ENCODE results near the gene MMP24. TPM values are rescaled to one million over a fixed set of nuclear protein-coding genes. Genes with fewer than 3 reads are reported as not detected.

MMP24 gene
- total and polyA plus RNA-seq, 8 donors = 0.15 to 6.2 (median 1.6) TPM; not detected in 2

DNA sequence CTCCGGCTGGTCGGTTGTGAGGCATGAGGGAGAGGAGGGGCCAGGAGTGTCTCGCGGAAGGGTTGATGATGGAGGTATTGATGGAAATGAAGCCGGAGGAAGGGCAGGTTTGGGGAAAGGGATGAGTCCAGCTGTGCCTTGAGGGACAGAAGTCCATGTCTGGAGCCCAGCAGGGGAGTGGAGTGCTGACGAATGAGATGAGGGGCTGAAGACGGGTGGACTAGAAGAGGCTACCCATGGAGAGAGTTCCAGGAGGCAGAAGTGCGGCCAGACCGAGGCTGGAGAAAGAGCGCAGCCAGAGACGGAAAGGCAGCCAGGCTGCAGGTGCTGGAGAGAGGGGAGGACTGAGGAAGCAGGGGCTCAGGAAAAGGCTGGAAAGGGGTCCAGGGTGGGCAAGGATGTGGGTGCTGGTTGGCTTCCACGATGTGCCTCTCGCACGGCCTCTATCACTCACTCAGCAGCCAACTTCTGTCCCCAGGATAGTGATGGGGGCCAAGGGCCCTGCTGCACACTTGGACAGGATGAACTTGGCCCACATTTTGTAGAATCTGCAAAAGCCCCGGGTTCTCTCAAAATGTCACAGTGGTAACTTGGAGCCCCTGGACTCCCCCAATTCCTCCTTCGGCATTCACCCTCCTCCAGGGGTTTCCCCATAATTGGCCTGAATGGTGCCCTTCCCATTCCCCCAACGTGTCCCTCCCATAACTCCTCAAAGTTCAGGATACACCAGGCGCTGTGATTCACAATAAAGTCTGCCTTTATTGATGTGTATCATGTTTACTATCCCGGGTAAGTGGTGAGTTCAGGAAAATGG is 58.7 kb downstream of the MMP24 start:
- H3K4me3 ChIP-seq = peak overlapping the region; percentile 62 to 96 (median 90)
- H3K27ac ChIP-seq = peak overlapping the region; percentile 80 to 91 (median 88)
- H3K36me3 ChIP-seq = peaks cover 11 to 28% (median 21%) of the 10 kb centered on the region in 4 donors
- peaks cover 11 to 40% (median 37%) of the 10 kb centered on the region in 4 donors for H3K4me1 ChIP-seq
- 42 to 50% (median 45%) methylated on average over 19 of the region's 19 CpGs for WGBS, 5 donors
- no peak for DNase-seq
- H3K27me3 ChIP-seq = no peaks in the 10 kb centered on the region
- TF ChIP-seq POLR2AphosphoS5 (IDR thresholded peaks at IDR 0.05) (no peak), POLR2A (IDR thresholded peaks at IDR 0.05) (no peak), CTCF (IDR thresholded peaks at IDR 0.05) (no peak)
- intact Hi-C loops (cut with DNase I; ENCODE audit: low total_unique reads) = no loop called here
- H3K9me3 ChIP-seq = no peaks in the 10 kb centered on the region

- DNase-seq = no peak
- Histone ChIP-seq H3K9me3 (no peaks in the 10 kb centered on the region), H3K27me3 (no peaks in the 10 kb centered on the region), H3K4me3 (no peak overlapping the region), H3K36me3 (peaks cover 5 to 23% (median 16%) of the 10 kb centered on the region in 4 donors), H3K27ac (no peak overlapping the region), H3K4me1 (peaks cover 11 to 38% (median 33%) of the 10 kb centered on the region in 4 donors)
- WGBS, 5 donors = 77 to 87% (median 83%) methylated on average over 5 of the region's 5 CpGs
- TF ChIP-seq EP300 (IDR thresholded peaks at IDR 0.05) (no peak), POLR2A (IDR thresholded peaks at IDR 0.05) (no peak), POLR2AphosphoS5 (IDR thresholded peaks at IDR 0.05) (no peak), CTCF (IDR thresholded peaks at IDR 0.05) (no peak)
- intact Hi-C loops (cut with DNase I; ENCODE audit: low total_unique reads) = no loop called here
These were observed 59.3 kb downstream of the MMP24 start for GRCh38 chr20:35285806-35286076.

GRCh38 chr20:35286077-35286898 is 59.8 kb downstream of the MMP24 start:
- peaks cover 11 to 38% (median 32%) of the 10 kb centered on the region in 4 donors for H3K4me1 ChIP-seq
- intact Hi-C loops (cut with DNase I; ENCODE audit: low total_unique reads) = no loop called here
- no peak overlapping the region for H3K4me3 ChIP-seq
- WGBS, 5 donors = 81 to 83% (median 82%) methylated on average over 8 to 12 of the region's 12 CpGs
- H3K27ac ChIP-seq = no peak overlapping the region
- TF ChIP-seq POLR2AphosphoS5 (IDR thresholded peaks at IDR 0.05) (no peak), CTCF (IDR thresholded peaks at IDR 0.05) (no peak), EP300 (IDR thresholded peaks at IDR 0.05) (no peak), POLR2A (IDR thresholded peaks at IDR 0.05) (no peak)
- no peaks in the 10 kb centered on the region for H3K9me3 ChIP-seq
- DNase-seq = no peak
- peaks cover 3 to 17% (median 14%) of the 10 kb centered on the region in 4 donors for H3K36me3 ChIP-seq
- H3K27me3 ChIP-seq = no peaks in the 10 kb centered on the region

DNA sequence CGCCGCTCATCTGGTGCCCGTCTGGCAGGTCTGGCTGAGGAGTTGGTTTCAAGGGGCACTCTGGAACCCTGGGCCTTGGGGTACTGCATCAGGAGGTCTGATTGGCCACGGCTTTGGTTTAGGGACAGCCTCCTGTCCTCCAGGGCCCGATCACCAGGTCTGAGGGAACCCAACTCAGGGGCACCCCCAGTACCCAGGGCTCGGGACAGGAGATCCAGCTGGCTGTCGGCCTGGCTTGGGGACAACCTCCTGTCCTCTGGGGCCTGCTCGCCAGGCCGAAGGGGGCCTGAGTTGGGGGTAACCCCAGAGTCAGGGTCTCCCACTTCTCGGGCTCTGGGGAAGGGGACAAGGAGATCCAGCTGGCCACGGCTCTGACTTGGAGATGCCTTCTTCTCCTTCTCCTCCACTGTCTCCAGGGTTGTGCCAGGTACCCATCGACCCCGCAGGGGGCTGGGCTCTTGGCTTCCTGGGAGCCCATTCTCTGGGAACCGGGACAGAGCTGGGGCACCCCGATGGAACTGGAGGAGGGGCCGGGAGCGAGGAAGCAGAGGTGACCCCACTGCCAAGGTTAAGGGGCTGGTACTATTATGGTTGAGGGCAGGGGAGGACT is 60.5 kb downstream of the MMP24 start:
- Histone ChIP-seq H3K4me1 (peaks cover 11 to 33% (median 28%) of the 10 kb centered on the region in 4 donors), H3K27ac (no peak overlapping the region), H3K9me3 (no peaks in the 10 kb centered on the region), H3K36me3 (peaks cover 3 to 10% (median 7%) of the 10 kb centered on the region in 4 donors), H3K27me3 (peaks cover 0 to 4% (median 0%) of the 10 kb centered on the region in 3 donors), H3K4me3 (no peak overlapping the region)
- WGBS, 5 donors = 89 to 93% (median 91%) methylated on average over 8 to 17 of the region's 17 CpGs
- no peak for TF ChIP-seq EP300 (IDR thresholded peaks at IDR 0.05)
- TF ChIP-seq CTCF (IDR thresholded peaks at IDR 0.05) = no peak
- TF ChIP-seq POLR2AphosphoS5 (IDR thresholded peaks at IDR 0.05) = no peak
- no peak for TF ChIP-seq POLR2A (IDR thresholded peaks at IDR 0.05)
- intact Hi-C loops (cut with DNase I; ENCODE audit: low total_unique reads) = no loop called here
- DNase-seq = no peak
